Measurements from ENCODE around the gene LZTR1.
"Not testable (repeated sequence)": the region's sequence is repeated elsewhere in the genome, so short reads cannot be mapped to it uniquely, and the experiment has no call there.

LZTR1 gene

DNA sequence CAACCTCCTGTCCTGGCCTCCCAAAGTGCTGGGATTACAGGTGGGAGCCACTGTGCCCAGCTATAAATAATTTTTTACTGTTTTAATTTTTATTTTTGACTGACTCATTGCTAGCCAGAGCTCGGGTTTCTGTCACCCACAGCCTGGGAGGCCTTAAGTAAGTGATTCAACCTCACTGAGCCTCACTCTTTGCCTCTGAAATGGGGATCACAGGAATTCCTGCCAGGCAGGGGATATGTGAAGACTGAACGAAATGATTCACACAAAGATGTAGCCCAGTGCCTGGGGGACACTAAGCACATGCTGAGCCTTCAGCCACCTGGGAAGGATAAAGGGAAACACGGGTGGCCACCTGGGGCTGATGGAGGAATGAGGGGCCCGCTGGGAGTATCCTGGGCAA lies 59.8 kb downstream of the LZTR1 start:
- no peak for DNase-seq

GRCh38 chr22:21042978-21043859 lies 61.1 kb downstream of the LZTR1 start:
- DNase-seq, result no peak

DNA sequence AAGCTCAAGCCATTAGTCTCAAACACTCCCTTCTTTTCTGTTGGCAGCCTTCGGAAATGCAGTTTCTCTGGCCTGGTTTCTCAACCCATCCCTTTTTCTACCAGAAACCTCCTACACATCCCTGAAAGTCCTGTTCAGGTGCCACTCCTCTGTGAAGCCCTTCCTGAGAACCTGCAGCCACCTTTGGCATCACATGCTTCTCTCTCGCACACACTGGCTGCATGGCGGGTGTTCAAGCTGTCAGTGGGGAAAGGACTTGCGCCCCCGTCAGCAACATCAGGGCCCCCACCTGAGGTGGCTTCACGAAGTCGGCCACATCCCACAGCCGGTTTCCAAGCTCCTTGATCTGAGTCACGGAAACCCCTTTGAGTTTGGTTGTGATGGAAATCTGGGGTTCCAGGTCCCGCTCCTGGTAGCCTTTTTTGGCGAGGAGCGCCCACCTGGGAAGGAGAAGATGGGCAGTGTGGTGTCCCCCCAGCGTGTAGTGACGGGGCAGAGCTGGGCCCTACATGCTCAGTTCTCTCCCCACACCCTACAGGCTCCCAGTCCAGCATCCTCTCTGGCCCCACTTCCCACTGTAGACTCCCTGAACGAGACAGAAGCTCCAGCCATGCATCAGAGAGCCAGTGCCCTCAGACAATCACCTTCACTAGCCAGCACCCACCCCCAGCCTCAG lies 61.9 kb downstream of the LZTR1 start:
- no peak for DNase-seq

DNA sequence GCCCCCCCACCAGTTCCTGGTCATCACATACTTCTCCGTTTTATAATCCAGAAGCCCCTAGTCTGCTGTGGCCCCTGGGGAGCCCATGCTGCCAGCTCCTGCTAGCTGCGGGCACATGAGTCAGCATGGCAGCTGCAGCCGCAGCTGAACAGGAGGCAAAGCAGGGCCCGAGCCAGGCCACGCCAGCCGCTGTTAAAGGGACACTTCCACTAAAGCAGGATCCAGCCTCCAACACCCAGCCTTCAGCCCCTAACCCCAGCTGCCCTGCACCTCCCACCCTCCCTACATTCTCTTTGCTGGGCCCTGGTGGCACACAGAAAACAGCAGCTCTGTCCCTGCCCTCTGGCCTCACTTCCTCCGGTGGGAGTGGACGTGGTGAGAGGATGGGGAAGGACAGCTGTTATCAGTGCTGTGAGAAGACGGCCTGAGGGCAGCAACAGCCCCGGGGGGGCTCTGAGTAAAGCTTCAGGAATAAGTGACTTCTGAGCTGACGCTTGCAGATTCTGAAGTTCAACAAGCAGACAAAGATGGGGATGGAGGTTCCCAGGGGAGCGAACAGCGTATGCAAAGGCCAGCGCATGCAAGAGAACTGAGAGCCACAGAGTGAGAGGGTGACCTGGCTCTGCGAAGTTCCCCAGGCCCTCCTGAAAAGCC lies 63.0 kb downstream of the LZTR1 start:
- no peak for DNase-seq

- peak; percentile 74 to 82 for DNase-seq
Observed at GRCh38 chr22:21045585-21046294, 63.6 kb downstream of the LZTR1 start, which contains the start of gene LRRC74B. Gene LRRC74B (plus strand): TSS chr22:21045946. CDS start chr22:21045987, 41 bp downstream.

DNA sequence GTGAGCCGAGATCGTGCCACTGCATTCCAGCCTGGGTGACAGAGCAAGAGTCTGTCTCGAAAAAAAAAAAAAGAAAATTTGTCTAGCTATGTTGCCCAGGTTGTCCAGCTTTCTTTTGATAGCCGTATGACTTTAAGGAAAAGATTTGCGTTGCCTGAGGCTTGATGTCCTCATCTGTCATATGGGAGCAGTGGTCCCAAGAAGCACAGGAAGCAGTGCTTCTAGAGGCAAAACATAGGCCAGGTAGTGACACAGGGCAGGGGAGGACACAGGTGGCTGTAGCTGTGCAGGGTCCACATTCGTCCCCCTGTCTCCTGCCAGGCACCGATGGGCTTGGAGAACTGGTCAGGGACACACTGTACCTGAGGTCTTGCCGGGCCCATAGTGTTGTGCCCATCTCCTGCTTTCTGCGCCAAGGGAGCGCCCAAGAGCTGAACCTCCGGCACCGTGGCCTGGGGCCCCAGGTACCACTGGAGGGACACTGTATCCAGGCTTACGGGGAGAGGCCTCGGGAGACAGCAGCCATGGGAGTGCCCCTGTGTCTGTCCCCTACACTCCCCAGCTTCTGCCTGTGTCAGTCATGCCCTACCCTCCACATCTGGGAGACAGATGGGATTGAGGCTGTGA lies 65.1 kb downstream of the LZTR1 start:
- no peak for DNase-seq

DNA sequence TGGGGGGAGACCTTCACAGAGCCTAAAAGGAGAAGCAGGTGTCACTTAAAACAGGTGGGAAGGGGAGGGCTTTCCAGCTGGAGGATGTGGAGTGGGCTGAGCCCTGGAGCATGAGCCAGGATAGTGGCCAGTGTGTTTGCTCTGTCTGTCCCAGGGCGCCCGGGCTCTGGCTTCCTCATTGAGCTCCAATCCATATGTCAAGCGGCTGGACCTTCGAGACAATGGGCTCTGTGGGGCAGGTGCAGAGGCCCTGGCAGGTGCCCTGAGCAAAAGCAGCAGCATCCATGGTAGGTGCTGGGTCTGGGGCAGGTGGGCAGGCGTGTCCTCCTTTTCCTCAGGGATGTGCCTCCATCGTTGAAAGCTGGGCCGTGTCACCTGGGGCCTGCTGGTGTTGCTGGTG lies 65.6 kb downstream of the LZTR1 start:
- no peak for DNase-seq

DNA sequence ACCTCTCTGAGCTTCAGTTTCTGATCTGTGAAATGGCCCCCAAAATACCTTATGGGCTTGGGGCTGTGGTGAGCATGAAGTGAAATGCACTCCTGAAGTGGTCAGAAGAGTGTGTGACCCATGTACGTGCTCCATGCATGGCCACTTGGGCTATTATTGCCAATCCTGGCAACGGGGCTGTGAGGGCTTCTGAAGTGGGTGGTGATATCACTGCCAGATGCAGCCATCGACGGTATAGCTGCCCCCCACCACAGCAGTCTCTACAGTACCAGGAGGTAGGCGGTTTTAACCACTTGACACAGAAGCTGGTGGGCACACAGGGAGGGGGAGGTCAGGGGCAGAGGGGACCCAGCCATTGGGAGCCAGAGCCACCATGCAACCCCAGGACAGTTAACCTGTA lies 66.4 kb downstream of the LZTR1 start:
- DNase-seq, result not testable (repeated sequence)

Data from activated CD4-positive, alpha-beta T cell treated with anti-CD3 and anti-CD28 coated beads, Interleukin-2, amount 50 U/mL, for 48 hours (primary cell).